Activated B cell treated with CpG ODN at 0.5 μM for 24 hours (primary cell): ENCODE measurements around the gene C6. TPM values are rescaled to one million over a fixed set of nuclear protein-coding genes. Genes with fewer than 3 reads are reported as not detected.
"Not testable (repeated sequence)": the region's sequence is repeated elsewhere in the genome, so short reads cannot be mapped to it uniquely, and the experiment has no call there.

Experiments used
- ATAC-seq: fragments of 200-7000 bp; cut with Tn5 transposase; one replicate; pipeline ENCODE4 v1.10.0; 2021; ENCODE audit warnings: low read depth, mild to moderate bottlenecking, moderate library complexity
- CTCF ChIA-PET: fragments of 350-600 bp; sonication (Branson Sonifier 250); formaldehyde crosslinking; loops from one replicate; lab custom pipeline; 2021; ENCODE audit warnings: antibody characterized with exemption; lab: Charles Lee
- POLR2A ChIA-PET: fragments of 350-600 bp; sonication (Branson Sonifier 250); formaldehyde crosslinking; loops from one replicate; lab custom pipeline; 2021; ENCODE audit warnings: antibody characterized with exemption; lab: Charles Lee
- DNase-seq: peaks from one replicate; pipeline ENCODE4 v3.0.0; 2022
- H3K27ac Mint-ChIP-seq: one replicate; pipeline ENCODE4 v1.8.0; 2020; ENCODE audit warnings: mixed read lengths
- H3K27me3 Mint-ChIP-seq: one replicate; pipeline ENCODE4 v1.8.0; 2021; ENCODE audit warnings: mixed read lengths
- H3K36me3 Mint-ChIP-seq: one replicate; pipeline ENCODE4 v1.8.0; 2021; ENCODE audit warnings: low read depth, mixed read lengths
- H3K4me1 Mint-ChIP-seq: one replicate; pipeline ENCODE4 v1.8.0; 2021; ENCODE audit warnings: mixed read lengths
- H3K4me3 Mint-ChIP-seq: one replicate; pipeline ENCODE4 v1.8.0; 2020; ENCODE audit warnings: mild to moderate bottlenecking, mixed read lengths
- H3K9me3 Mint-ChIP-seq: one replicate; pipeline ENCODE4 v1.8.0; 2020; ENCODE audit warnings: mixed read lengths
- CTCF ChIP-seq: fragments of 200-600 bp; IDR thresholded peaks from one replicate; pipeline ENCODE4 v1.8.0; 2022; ENCODE audit warnings: antibody characterized with exemption, mild to moderate bottlenecking
- intact Hi-C: fragments of 100-400 bp; cut with micrococcal nuclease; formaldehyde crosslinking; loops from one replicate; pipeline ENCODE4 v1.15.1; 2024
- total RNA-seq: library from RNA; stranded (reverse); gene quantifications from 2 replicates; pipeline ENCODE4 v1.2.3, GENCODE V29; 2022

The C6 gene
- total RNA-seq, 1 donor from 2014 or later = not detected

DNA sequence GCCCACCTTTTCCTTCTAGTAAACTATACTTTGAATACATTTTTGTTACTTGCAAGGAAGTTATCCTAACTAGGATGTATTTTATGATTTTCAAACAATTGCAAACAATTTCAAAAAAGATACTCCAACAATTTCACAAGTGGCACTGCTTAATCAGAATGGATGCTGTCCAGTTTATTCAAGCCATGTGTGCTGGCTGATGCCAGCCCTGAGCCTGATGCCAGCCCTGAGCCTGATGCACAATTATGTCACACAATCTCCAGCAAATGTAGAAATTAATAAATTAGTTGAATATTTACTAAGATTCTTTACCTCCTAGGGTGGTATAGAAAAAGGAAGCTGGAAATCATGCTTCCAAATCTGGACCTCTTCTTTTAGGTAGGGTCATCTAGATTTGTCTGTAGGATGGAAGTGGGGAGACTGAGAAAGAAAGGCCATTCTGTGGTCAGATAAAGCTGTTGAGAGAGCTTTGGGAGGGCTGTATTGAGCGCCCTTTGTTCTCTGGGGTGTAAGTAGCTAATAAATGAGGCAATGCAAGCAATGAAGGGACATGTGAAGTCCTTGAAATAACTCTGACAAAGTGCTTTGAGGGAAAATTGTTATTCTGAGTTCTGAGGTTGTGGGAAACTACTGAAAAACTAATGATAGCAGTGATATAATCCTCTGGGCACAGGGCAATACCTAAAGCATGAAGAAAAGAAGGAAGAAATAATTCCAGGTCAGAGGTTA is 5.8 kb upstream of the C6 start:
- Mint-ChIP-seq H3K4me3 (no peak overlapping the region), H3K9me3 (no peaks in the 10 kb centered on the region), H3K4me1 (no peaks in the 10 kb centered on the region), H3K36me3 (no peaks in the 10 kb centered on the region), H3K27me3 (no peaks in the 10 kb centered on the region), H3K27ac (no peak overlapping the region)
- POLR2A ChIA-PET = no interaction called here
- DNase-seq = no peak
- no peak for ATAC-seq
- TF ChIP-seq CTCF = no peak
- CTCF ChIA-PET = no interaction called here
- intact Hi-C loops = no loop called here

DNA sequence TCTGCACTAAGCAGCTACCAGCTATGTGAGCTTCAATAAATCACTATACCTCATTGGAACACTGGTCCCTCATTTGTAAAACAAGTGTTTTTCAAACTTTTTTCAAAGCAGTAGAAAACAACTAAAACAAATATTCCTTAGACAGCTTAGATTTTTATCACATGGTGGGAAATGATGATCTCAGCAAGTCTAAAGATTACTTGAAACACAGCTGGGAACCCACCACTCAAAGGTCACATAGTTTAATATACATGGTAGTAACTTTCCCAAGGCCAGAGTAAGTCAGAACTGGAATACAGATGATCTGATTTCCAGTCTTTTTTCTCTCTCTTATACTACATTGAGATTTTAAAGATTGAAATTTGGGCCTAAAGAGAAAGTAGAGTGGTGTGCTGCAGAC is 850 bp upstream of the C6 start:
- ATAC-seq (no peak), DNase-seq (no peak)
- TF ChIP-seq CTCF = no peak
- POLR2A ChIA-PET = no interaction called here
- no peaks in the 10 kb centered on the region for H3K4me1 Mint-ChIP-seq
- H3K9me3 Mint-ChIP-seq = peaks cover 4% of the 10 kb centered on the region
- no peak overlapping the region for H3K27ac Mint-ChIP-seq
- CTCF ChIA-PET = no interaction called here
- no peaks in the 10 kb centered on the region for H3K36me3 Mint-ChIP-seq
- no peaks in the 10 kb centered on the region for H3K27me3 Mint-ChIP-seq
- intact Hi-C loops = no loop called here
- H3K4me3 Mint-ChIP-seq = no peak overlapping the region

DNA sequence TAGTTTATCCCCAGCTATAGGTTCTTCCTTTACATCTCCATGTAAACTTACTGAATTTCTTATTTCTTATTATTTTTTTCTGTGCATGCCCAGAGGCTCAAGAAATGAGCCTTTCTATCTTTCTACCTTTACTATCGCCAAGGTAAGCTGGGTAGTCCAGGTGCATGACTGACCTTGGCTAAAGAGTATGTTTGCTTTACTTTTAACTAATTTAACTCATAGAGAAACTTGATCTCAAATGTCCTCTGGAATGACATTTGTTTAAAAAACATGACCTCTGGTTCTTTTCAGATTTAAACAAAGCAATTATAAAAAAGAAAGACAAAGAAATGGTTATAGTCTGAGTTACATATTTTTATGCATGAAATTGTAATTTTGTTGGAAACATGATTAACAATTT is 397 bp downstream of the C6 start:
- DNase-seq = no peak
- Mint-ChIP-seq H3K4me3 (no peak overlapping the region), H3K36me3 (no peaks in the 10 kb centered on the region), H3K27ac (no peak overlapping the region), H3K4me1 (no peaks in the 10 kb centered on the region), H3K9me3 (peaks cover 4% of the 10 kb centered on the region), H3K27me3 (no peaks in the 10 kb centered on the region)
- CTCF ChIA-PET = no interaction called here
- no peak for TF ChIP-seq CTCF
- POLR2A ChIA-PET = no interaction called here
- intact Hi-C loops = no loop called here
- ATAC-seq = no peak

GRCh38 chr5:41211417-41211816 is 1.9 kb downstream of the C6 start:
- ChIA-PET CTCF (no interaction called here), POLR2A (no interaction called here)
- TF ChIP-seq CTCF = no peak
- Mint-ChIP-seq H3K4me3 (no peak overlapping the region), H3K27me3 (no peaks in the 10 kb centered on the region), H3K27ac (no peak overlapping the region), H3K9me3 (peaks cover 5% of the 10 kb centered on the region), H3K36me3 (no peaks in the 10 kb centered on the region), H3K4me1 (no peaks in the 10 kb centered on the region)
- DNase-seq (no peak), ATAC-seq (no peak)
- intact Hi-C loops = no loop called here

DNA sequence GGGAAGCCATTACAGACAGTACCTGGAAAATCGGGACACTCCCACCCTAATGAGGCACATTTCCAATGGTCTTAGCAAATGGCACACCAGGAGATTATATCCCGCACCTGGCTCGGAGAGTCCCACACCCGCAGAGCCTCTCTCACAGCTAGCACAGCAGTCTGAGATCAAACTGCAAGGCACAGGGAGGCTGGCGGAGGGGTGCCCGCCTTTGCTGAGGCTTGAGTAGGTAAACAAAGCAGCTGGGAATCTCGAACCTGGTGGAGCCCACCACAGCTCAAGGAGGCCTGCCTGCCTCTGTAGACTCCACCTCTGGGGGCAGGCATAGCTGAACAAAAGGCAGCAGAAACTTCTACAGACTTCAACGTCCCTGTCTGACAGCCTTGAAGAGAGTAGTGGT is 7.9 kb downstream of the C6 start:
- H3K4me3 Mint-ChIP-seq, H3K36me3 Mint-ChIP-seq, ATAC-seq, H3K4me1 Mint-ChIP-seq, H3K9me3 Mint-ChIP-seq, CTCF ChIA-PET, H3K27me3 Mint-ChIP-seq, POLR2A ChIA-PET, DNase-seq, intact Hi-C loops, H3K27ac Mint-ChIP-seq: not testable (repeated sequence)

GRCh38 chr5:41203033-41203432 is 10.3 kb downstream of the C6 start:
- TF ChIP-seq CTCF = no peak
- CTCF ChIA-PET = no interaction called here
- intact Hi-C loops = no loop called here
- Mint-ChIP-seq H3K4me1 (no peaks in the 10 kb centered on the region), H3K4me3 (no peak overlapping the region), H3K36me3 (no peaks in the 10 kb centered on the region), H3K27me3 (no peaks in the 10 kb centered on the region), H3K9me3 (peaks cover 5% of the 10 kb centered on the region), H3K27ac (no peak overlapping the region)
- DNase-seq (no peak), ATAC-seq (no peak)
- POLR2A ChIA-PET = no interaction called here
